ENCODE results near the gene ID3.

GRCh38 chr1:23564529-23565122 is 5.3 kb upstream of the ID3 start:
- TF ChIP-seq EZH2 (IDR thresholded peaks at IDR 0.05; ENCODE audit: borderline replicate concordance, low read depth, low read length, severe bottlenecking) (no peak), CTCF (IDR thresholded peaks at IDR 0.05; ENCODE audit: extremely low read depth in 1 of 2, insufficient read depth in 1 of 2, low read depth in 1 of 2, low read length in 2 of 2) (no peak), POLR2A (IDR thresholded peaks at IDR 0.05; ENCODE audit: low read depth, low read length) (no peak)
